Measurements from ENCODE around the gene EPHA6.
"Not testable (repeated sequence)": the region's sequence is repeated elsewhere in the genome, so short reads cannot be mapped to it uniquely, and the experiment has no call there.

GRCh38 chr3:96983716-96984115, 169.3 kb downstream of the EPHA6 start:
- not testable (repeated sequence) for TF ChIP-seq POLR2A (IDR thresholded peaks at IDR 0.05; ENCODE audit: low read length); GATA1 (IDR thresholded peaks at IDR 0.05; ENCODE audit: low read depth, low read length)

Data from erythroblast (primary cell).